Measurements from ENCODE around the gene TFB1M. TPM values are rescaled to one million over a fixed set of nuclear protein-coding genes. Genes with fewer than 3 reads are reported as not detected.

The TFB1M gene
- polyA plus RNA-seq, 2 of the 4 experiments (the other 2 are of a cell fraction): 9.8 to 19.5 TPM

DNA sequence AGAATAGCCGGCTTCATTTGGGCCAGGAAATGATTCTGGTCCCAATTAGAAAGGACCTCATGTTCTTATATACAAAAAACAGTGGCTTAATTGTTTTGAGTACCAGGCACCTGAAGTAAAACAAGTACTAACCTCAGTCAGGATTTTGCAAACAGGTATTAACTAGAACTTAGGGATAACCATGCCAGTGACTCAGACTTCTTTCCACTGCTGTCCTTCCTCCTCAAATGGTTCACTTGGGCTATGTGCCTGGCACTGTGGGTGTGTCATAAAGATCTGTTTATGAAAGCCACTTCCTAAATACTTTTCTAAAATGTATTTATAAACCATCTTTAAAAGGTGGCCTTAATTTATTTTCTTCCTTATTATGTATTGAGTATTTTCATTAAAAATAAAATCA, 39.8 kb downstream of the TFB1M start (continued):
- no peak for TF ChIP-seq EP300 (IDR thresholded peaks at IDR 0.05)

- Histone ChIP-seq H3K4me2 (no peak overlapping the region), H3K4me1 (peaks cover 17% of the 10 kb centered on the region), H3K9me3 (no peaks in the 10 kb centered on the region), H3K27ac (no peak overlapping the region), H3K4me3 (no peak overlapping the region)
- FAIRE-seq (no peak), ATAC-seq (no peak), DNase-seq (ENCODE audit: low read depth in 1 of 2, low spot score in 1 of 2) (no peak)
- ChIA-PET POLR2A (no interaction called here), CTCF (no interaction called here)
- TF ChIP-seq HOXA7 (CRISPR knock-in tag; IDR thresholded peaks at IDR 0.05): no peak
- TF ChIP-seq POLR2AphosphoS2 (conservative IDR thresholded peaks at IDR 0.05; ENCODE audit: low read length): no peak
- TF ChIP-seq, protein P1, sequence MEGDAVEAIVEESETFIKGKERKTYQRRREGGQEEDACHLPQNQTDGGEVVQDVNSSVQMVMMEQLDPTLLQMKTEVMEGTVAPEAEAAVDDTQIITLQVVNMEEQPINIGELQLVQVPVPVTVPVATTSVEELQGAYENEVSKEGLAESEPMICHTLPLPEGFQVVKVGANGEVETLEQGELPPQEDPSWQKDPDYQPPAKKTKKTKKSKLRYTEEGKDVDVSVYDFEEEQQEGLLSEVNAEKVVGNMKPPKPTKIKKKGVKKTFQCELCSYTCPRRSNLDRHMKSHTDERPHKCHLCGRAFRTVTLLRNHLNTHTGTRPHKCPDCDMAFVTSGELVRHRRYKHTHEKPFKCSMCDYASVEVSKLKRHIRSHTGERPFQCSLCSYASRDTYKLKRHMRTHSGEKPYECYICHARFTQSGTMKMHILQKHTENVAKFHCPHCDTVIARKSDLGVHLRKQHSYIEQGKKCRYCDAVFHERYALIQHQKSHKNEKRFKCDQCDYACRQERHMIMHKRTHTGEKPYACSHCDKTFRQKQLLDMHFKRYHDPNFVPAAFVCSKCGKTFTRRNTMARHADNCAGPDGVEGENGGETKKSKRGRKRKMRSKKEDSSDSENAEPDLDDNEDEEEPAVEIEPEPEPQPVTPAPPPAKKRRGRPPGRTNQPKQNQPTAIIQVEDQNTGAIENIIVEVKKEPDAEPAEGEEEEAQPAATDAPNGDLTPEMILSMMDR (IDR thresholded peaks at IDR 0.05): no peak
- TF ChIP-seq EP300 (IDR thresholded peaks at IDR 0.05): no peak
- TF ChIP-seq NR3C1 (IDR thresholded peaks at IDR 0.05): no peak
- TF ChIP-seq ESRRA (IDR thresholded peaks at IDR 0.05; ENCODE audit: borderline replicate concordance, low read length): no peak
- TF ChIP-seq, protein P2, sequence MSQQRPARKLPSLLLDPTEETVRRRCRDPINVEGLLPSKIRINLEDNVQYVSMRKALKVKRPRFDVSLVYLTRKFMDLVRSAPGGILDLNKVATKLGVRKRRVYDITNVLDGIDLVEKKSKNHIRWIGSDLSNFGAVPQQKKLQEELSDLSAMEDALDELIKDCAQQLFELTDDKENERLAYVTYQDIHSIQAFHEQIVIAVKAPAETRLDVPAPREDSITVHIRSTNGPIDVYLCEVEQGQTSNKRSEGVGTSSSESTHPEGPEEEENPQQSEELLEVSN (IDR thresholded peaks at IDR 0.05; ENCODE audit: borderline replicate concordance, low read depth): no peak
- TF ChIP-seq POLR2A (IDR thresholded peaks at IDR 0.05; ENCODE audit: low read length): no peak
- no peak for TF ChIP-seq HES2 (IDR thresholded peaks at IDR 0.05)
- no peak for TF ChIP-seq NFE2L2 (conservative IDR thresholded peaks at IDR 0.05; ENCODE audit: low read length)
- TF ChIP-seq KDM5A (IDR thresholded peaks at IDR 0.05): no peak
- TF ChIP-seq CHD4 (IDR thresholded peaks at IDR 0.05; ENCODE audit: borderline replicate concordance): no peak
- 38% methylated on average over 2 of the region's 2 CpGs for WGBS (ENCODE audit: missing lambda C conversion rate)
Measured at GRCh38 chr6:155274106-155274505, 40.2 kb downstream of the TFB1M start.

DNA sequence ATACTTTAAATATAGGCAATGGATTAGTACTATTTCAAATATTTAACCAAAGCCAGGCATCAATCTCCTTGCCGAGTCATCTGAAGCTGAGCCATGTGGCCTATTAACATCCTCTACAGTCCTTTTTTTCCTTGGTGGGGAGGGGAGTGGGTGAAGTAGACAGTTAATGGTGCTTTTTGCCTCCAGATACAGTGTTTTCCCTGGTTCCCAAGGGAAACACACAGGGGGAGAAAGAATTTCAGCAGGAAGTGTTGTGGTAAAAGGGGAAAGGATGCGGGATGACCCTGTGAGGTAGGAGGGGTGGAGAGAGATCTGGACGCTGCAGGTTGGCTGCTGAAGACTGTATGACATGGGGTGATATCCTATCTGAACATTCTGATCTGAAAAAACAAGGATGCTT, 40.9 kb downstream of the TFB1M start:
- CTCF ChIA-PET: no interaction called here

DNA sequence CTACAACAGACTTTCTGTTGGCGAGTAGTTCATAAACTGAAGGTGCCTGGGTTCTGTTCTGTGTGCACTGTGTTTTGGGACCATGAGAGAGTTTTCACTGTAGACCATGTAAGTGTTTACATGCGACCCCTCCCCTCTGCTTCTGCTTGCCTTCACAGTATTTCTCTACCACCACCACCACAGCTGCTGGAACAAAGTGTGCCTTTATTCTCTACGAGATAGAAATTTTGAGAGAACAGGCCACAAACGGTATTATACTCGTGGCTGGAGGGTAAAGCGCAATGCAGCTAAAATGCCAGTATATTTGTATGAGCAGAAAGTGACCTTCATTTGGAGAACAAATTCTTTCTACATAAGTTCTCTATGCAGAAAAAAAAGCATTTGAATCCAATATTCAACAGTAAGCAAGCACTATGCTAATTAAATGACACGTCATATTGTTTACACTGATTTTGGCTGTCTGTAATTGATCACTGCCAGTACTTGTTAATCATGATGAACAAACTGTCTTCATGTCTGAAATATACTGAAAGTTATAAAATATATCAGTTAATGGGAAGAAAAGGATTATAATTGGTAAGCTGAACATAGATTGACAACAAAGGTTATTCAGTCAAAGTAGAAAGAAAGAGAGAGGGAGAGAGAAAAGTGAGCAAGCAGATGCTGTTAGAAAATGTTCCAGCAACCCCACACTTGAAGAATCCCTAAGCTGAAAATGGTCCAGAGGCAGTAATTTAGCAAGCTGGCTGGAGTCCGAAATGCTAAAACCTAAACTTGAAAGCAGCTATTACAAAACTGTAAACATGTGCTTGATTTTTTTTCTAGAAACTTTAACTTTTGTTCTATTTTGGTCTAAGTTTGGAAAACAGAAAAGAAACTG, 41.7 kb downstream of the TFB1M start:
- H3K4me1 ChIP-seq: peaks cover 17% of the 10 kb centered on the region
- CTCF ChIA-PET: no interaction called here
- WGBS (ENCODE audit: missing lambda C conversion rate): 92% methylated on average over 8 of the region's 8 CpGs
- POLR2A ChIA-PET: no interaction called here
- DNase-seq (ENCODE audit: low read depth in 1 of 2, low spot score in 1 of 2) (no peak), FAIRE-seq (no peak), ATAC-seq (no peak)
- H3K4me2 ChIP-seq: no peak overlapping the region; the same call in 2 of the 3 replicates
- H3K9me3 ChIP-seq: no peaks in the 10 kb centered on the region
- TF ChIP-seq, protein P3, sequence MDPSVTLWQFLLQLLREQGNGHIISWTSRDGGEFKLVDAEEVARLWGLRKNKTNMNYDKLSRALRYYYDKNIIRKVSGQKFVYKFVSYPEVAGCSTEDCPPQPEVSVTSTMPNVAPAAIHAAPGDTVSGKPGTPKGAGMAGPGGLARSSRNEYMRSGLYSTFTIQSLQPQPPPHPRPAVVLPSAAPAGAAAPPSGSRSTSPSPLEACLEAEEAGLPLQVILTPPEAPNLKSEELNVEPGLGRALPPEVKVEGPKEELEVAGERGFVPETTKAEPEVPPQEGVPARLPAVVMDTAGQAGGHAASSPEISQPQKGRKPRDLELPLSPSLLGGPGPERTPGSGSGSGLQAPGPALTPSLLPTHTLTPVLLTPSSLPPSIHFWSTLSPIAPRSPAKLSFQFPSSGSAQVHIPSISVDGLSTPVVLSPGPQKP (IDR thresholded peaks at IDR 0.05; ENCODE audit: low read depth, low read length): no peak
- TF ChIP-seq NPAS2 (CRISPR knock-in tag; IDR thresholded peaks at IDR 0.05; ENCODE audit: borderline replicate concordance) (no peak), CEBPB (IDR thresholded peaks at IDR 0.05) (no peak), GATA3 (IDR thresholded peaks at IDR 0.05; ENCODE audit: borderline replicate concordance) (no peak), HOXA7 (CRISPR knock-in tag; IDR thresholded peaks at IDR 0.05) (no peak), EP300 (IDR thresholded peaks at IDR 0.05) (no peak)
- H3K4me3 ChIP-seq: no peak overlapping the region
- H3K27ac ChIP-seq: peak overlapping the region in 1 of 2 experiments; percentile 71; a peak in 1 of 6 replicates

More for the DNA sequence above, 40.9 kb downstream of the TFB1M start:
- Histone ChIP-seq H3K27ac (peak overlapping the region in 1 of 2 experiments; percentile 71; a peak in 2 of 6 replicates), H3K4me2 (peak overlapping the region; percentile 23; the same call in 2 of the 3 replicates), H3K9me3 (no peaks in the 10 kb centered on the region), H3K4me3 (no peak overlapping the region), H3K4me1 (peaks cover 17% of the 10 kb centered on the region)
- POLR2A ChIA-PET: no interaction called here
- peak in 1 of 2 experiments; percentile 29 for DNase-seq (ENCODE audit: low read depth in 1 of 2, low spot score in 1 of 2)
- WGBS (ENCODE audit: missing lambda C conversion rate): 58% methylated on average over 3 of the region's 3 CpGs
- no peak for FAIRE-seq
- TF ChIP-seq JUNB (IDR thresholded peaks at IDR 0.05): no peak
- peak; percentile 37 for TF ChIP-seq MAFK (IDR thresholded peaks at IDR 0.05; ENCODE audit: partially characterized antibody)
- peak in 1 of 2 experiments; percentile 54; a peak in 2 of 6 replicates for ATAC-seq

All from A549 (cell line).